ENCODE measurements around the gene GALNTL6. TPM values are rescaled to one million over a fixed set of nuclear protein-coding genes. Genes with fewer than 3 reads are reported as not detected.

GALNTL6 gene
- total and polyA plus RNA-seq, 2 donors (not counting 3 experiments of a cell fraction or from before 2014, with no cell fraction given): not detected

DNA sequence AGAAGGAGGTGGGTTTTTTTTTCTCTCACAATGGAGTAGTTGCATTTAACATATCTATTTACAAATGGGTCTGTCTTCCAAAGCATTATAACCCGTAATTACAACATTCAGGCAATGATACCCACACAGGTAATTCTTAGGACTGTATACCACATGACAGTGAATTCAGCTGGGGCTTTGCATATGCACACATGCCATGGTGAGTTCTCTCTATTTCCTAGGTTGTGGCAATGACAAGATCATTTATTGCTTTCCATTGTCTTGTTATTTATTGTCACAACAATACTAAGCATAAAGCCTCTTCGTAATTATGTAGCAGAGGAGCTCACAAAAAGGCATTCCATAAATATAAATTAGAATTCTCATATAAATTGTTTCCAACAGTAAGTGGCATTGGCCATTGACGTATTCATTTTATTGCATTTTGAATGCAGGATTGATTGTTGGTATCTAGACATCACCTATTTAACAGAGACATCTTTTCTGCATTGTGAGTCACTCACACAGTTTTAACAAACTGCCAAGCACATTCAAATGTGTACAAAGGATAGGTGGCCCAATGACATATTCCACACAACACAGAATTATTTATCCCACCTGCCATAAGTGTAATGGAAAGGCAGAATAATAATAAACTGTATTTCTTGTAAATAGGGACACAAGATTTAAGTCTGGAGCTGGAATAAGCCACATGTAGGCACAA is 964.7 kb downstream of the GALNTL6 start:
- H3K4me3 ChIP-seq (replicated peaks in 1 of 3; ENCODE audit: insufficient read depth in 1 of 3, low read depth in 1 of 3, low read length in 3 of 3): no peak overlapping the region
- POLR2A ChIA-PET: no interaction called here
- intact Hi-C loops (cut with micrococcal nuclease) (no loop called here), dilution Hi-C loops (cut with MboI; ENCODE audit: extremely low pct_ligation_motif_present, low sequenced_read_pairs) (no loop called here)
- no peaks in the 10 kb centered on the region for H3K27me3 ChIP-seq (ENCODE audit: control insufficient read depth in 2 of 2, insufficient read depth in 2 of 2, low read length in 2 of 2)
- no TSS peak for BruUV-seq (replicated peaks)
- no peak overlapping the region for H2AFZ ChIP-seq (ENCODE audit: low read depth, low read length)
- H3K9me3 ChIP-seq (replicated peaks; ENCODE audit: control insufficient read depth, insufficient read depth, low read length): no peaks in the 10 kb centered on the region
- H3K9me1 ChIP-seq (replicated peaks; ENCODE audit: control insufficient read depth, extremely low read depth, insufficient read depth, low read length): no peaks in the 10 kb centered on the region
- no peaks in the 10 kb centered on the region for H3K4me1 ChIP-seq (ENCODE audit: control insufficient read depth, extremely low read depth, insufficient read depth, low read length)
- no peak overlapping the region for H3K4me2 ChIP-seq (ENCODE audit: insufficient read depth, low read length)
- no peaks in the 10 kb centered on the region for H4K20me1 ChIP-seq (replicated peaks; ENCODE audit: control insufficient read depth, extremely low read depth, insufficient read depth, low read length)
- FAIRE-seq: no peak
- H3K79me2 ChIP-seq (ENCODE audit: control insufficient read depth, insufficient read depth, low read length): no peaks in the 10 kb centered on the region
- DNase-seq (ENCODE audit: low read depth, low spot score): no peak
- H3K9ac ChIP-seq (replicated peaks; ENCODE audit: extremely low read depth, insufficient read depth, low read length): no peak overlapping the region
- TF ChIP-seq GATA2 (IDR thresholded peaks at IDR 0.05; ENCODE audit: insufficient read depth, insufficient read length, low read depth, low read length) (no peak), JUN (IDR thresholded peaks at IDR 0.05; ENCODE audit: borderline replicate concordance, insufficient read depth, insufficient read length, low read depth) (no peak), POLR2A (IDR thresholded peaks at IDR 0.05; ENCODE audit: low read depth, low read length) (no peak), MYC (IDR thresholded peaks at IDR 0.05; ENCODE audit: low read depth, low read length) (no peak), EZH2 (IDR thresholded peaks at IDR 0.05; ENCODE audit: borderline replicate concordance, low read depth, low read length, severe bottlenecking) (no peak), POLR2AphosphoS5 (IDR thresholded peaks at IDR 0.05; ENCODE audit: insufficient read depth, low read depth, low read length) (no peak), FOS (IDR thresholded peaks at IDR 0.05; ENCODE audit: borderline replicate concordance, insufficient read depth, low read length) (no peak)
- TF ChIP-seq, protein P1, sequence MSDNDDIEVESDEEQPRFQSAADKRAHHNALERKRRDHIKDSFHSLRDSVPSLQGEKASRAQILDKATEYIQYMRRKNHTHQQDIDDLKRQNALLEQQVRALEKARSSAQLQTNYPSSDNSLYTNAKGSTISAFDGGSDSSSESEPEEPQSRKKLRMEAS (IDR thresholded peaks at IDR 0.05; ENCODE audit: insufficient read depth, insufficient read length): no peak
- TF ChIP-seq, protein P2, sequence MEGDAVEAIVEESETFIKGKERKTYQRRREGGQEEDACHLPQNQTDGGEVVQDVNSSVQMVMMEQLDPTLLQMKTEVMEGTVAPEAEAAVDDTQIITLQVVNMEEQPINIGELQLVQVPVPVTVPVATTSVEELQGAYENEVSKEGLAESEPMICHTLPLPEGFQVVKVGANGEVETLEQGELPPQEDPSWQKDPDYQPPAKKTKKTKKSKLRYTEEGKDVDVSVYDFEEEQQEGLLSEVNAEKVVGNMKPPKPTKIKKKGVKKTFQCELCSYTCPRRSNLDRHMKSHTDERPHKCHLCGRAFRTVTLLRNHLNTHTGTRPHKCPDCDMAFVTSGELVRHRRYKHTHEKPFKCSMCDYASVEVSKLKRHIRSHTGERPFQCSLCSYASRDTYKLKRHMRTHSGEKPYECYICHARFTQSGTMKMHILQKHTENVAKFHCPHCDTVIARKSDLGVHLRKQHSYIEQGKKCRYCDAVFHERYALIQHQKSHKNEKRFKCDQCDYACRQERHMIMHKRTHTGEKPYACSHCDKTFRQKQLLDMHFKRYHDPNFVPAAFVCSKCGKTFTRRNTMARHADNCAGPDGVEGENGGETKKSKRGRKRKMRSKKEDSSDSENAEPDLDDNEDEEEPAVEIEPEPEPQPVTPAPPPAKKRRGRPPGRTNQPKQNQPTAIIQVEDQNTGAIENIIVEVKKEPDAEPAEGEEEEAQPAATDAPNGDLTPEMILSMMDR (IDR thresholded peaks at IDR 0.05; ENCODE audit: extremely low read depth in 1 of 2, insufficient read depth in 1 of 2, low read depth in 1 of 2, low read length in 2 of 2): no peak
- no peaks in the 10 kb centered on the region for H3K36me3 ChIP-seq (ENCODE audit: control insufficient read depth in 2 of 2, extremely low read depth in 1 of 2, insufficient read depth in 2 of 2, low read length in 2 of 2)
- no peak overlapping the region for H3K27ac ChIP-seq (ENCODE audit: insufficient read depth, low read depth, low read length)
- CTCF ChIA-PET: no interaction called here

Data from endothelial cell of umbilical vein (primary cell).